Gastrocnemius medialis (tissue), 4 donors: ENCODE data around the gene PDE8A.

ENCODE experiments used
- POLR2A ChIP-seq, 2 donors: fragments of 450-650 bp; IDR thresholded peaks; one replicate each; pipeline ENCODE4 v1.6.1; 2017; ENCODE audit warnings: antibody characterized with exemption in 2 of 2, mild to moderate bottlenecking in 2 of 2, moderate library complexity in 2 of 2
- TF ChIP-seq, protein P1 (sequence below), 5 experiments: fragments of 450-650 bp in 3 of 5; fragments of 200-600 bp in 2 of 5; sonication (generic) in 2 of 5; IDR thresholded peaks in 4 of 5; conservative IDR thresholded peaks in 1 of 5; 1 replicate in 4 of 5; 2 replicates in 1 of 5; pipeline ENCODE4 v1.5.1; 2016 to 2019; ENCODE audit warnings: antibody characterized with exemption in 5 of 5, mild to moderate bottlenecking in 3 of 5, moderate library complexity in 3 of 5

GRCh38 chr15:85091990-85092389 lies 110.3 kb downstream of the PDE8A start:
- TF ChIP-seq, protein P1, sequence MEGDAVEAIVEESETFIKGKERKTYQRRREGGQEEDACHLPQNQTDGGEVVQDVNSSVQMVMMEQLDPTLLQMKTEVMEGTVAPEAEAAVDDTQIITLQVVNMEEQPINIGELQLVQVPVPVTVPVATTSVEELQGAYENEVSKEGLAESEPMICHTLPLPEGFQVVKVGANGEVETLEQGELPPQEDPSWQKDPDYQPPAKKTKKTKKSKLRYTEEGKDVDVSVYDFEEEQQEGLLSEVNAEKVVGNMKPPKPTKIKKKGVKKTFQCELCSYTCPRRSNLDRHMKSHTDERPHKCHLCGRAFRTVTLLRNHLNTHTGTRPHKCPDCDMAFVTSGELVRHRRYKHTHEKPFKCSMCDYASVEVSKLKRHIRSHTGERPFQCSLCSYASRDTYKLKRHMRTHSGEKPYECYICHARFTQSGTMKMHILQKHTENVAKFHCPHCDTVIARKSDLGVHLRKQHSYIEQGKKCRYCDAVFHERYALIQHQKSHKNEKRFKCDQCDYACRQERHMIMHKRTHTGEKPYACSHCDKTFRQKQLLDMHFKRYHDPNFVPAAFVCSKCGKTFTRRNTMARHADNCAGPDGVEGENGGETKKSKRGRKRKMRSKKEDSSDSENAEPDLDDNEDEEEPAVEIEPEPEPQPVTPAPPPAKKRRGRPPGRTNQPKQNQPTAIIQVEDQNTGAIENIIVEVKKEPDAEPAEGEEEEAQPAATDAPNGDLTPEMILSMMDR (IDR thresholded peaks at IDR 0.05 in 4 of 5, conservative IDR thresholded peaks at IDR 0.05 in 1 of 5): no peak
- no peak for TF ChIP-seq POLR2A (IDR thresholded peaks at IDR 0.05)
